NCI-H128 (cell line): ENCODE data around the gene KRTAP12-2.
A peak's percentile ranks its signal among the peaks of the same experiment; 100 is the strongest.
"Not testable (repeated sequence)": the region's sequence is repeated elsewhere in the genome, so short reads cannot be mapped to it uniquely, and the experiment has no call there.

Experiments
- DNase-seq: peaks from one replicate; lab custom pipeline; 2025; ENCODE audit not compliant: unreplicated experiment; lab: John Stamatoyannopoulos, UW

The KRTAP12-2 gene

GRCh38 chr21:44702973-44703730, 36.4 kb upstream of the KRTAP12-2 start:
- DNase-seq, result no peak

DNA sequence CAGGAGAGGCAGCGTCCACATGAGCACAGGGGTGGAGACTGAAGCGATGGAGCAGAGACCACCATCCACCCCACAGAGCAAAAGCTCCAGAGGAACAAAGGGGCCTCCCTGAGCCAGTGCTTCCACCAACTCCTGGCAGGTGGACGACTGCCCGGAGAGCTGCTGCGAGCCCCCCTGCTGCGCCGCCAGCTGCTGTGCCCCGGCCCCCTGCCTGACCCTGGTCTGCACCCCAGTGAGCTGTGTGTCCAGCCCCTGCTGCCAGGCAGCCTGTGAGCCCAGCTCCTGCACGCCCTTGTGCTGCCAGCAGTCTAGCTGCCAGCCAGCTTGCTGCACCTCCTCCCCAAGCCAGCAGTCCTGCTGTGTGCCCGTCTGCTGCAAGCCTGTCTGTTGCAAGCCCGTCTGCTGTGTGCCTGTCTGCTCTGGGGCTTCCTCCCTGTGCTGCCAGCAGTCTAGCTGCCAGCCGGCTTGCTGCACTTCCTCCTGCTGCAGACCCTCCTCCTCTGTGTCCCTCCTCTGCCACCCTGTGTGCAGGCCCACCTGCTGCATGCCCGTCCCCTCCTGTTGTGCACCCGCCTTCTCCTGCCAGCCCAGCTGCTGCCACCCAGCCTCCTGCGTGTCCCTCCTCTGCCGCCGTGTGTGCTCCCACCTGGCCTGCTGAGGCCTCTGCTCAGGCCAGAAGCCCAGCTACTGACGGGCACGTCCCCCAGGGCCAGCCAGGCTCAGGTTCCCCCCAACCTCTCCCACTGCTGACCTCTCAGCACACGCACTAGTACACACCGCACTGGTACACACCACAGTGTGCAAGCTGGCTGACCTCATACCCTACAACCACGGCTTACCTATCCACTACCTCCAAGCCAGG, 35.6 kb upstream of the KRTAP12-2 start:
- DNase-seq, result no peak

DNA sequence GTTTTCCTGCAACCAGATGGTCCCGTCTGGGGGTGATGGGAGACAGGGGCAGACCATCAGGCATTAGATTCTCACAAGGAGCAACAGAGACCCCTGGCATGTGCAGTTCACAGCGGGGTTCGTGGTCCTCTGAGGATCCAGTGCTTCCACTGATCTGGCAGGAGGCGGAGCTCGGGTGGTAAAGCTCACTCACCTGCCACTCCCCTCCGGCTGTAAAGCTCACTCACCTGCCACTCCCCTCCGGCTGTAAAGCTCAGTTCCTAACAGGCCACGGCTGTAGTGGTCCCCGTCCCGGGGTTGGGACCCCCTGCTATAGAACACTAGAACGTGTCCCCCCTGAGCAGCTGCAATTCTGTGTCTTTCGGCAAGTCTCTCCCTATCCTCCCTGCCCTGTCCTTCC, 34.8 kb upstream of the KRTAP12-2 start:
- no peak for DNase-seq

- no peak for DNase-seq
Measured at GRCh38 chr21:44701023-44701400, 34.3 kb upstream of the KRTAP12-2 start.

DNA sequence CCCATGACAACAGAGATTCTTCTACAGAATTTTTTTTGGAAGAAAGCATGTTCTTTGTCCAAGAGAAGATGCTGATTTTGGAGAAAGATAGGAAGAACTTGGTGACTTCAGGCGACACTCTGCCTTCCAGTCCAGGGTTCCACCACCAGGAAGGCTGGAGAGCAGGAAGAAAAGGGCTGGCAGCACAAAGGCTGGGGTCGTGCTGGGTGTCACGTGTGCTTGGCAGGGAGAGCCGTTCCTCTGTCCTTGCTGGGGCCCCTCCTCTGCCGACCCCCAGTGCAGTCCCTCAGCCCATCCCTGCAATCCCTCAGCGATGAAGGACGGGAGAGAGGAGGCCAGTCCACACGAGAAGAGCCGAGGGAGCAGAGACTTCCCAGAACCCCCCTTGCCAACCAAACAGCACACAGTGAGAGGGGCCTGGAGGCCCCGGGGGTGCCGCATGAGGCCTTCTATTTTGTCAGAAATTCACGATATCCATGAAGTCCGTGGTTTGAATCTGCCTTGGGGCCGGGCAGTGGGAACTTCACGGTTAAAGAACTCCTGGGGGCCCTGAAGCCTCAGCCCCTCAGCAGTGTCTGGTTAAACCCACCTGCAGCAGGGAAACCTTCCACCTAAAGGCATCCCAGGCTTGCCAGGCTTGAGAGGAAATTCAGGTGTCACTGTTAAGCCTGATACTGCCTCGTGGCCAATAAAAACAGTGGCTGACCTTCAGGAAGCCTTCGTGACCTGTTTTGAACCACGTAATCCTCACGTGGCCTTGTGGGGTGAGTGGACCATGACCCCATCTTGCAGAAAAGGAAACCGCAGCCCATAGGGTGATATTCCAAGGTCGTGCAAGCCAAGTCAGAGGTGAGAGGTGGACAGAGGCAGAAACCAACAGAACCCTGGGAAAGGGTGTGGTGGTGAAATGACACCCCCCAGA, 33.6 kb upstream of the KRTAP12-2 start:
- no peak for DNase-seq

DNA sequence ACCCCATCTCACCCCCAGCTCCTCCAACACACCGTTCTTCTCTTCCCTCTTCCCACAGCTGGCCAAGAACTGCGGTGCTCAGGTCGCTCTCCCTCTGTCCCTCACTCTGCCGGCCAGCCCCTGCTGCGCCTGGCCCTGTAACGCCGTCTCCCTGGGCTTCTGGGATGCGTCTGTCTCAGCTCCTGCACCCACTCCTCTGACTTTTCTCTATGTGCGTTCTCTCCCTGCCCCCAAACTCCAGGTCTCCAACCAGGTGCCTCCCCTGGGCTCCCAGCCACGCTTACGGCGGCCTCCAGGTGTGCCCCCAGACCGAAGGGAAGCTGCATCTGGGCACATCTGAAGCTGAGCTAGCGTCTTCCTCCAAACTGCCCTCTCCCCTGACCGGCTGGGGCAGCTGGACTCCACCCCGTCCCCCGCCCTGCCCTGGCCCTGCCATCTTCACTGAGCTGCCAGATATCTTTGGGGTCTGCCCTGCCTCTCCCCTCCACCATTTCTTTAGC, 32.8 kb upstream of the KRTAP12-2 start:
- no peak for DNase-seq

DNA sequence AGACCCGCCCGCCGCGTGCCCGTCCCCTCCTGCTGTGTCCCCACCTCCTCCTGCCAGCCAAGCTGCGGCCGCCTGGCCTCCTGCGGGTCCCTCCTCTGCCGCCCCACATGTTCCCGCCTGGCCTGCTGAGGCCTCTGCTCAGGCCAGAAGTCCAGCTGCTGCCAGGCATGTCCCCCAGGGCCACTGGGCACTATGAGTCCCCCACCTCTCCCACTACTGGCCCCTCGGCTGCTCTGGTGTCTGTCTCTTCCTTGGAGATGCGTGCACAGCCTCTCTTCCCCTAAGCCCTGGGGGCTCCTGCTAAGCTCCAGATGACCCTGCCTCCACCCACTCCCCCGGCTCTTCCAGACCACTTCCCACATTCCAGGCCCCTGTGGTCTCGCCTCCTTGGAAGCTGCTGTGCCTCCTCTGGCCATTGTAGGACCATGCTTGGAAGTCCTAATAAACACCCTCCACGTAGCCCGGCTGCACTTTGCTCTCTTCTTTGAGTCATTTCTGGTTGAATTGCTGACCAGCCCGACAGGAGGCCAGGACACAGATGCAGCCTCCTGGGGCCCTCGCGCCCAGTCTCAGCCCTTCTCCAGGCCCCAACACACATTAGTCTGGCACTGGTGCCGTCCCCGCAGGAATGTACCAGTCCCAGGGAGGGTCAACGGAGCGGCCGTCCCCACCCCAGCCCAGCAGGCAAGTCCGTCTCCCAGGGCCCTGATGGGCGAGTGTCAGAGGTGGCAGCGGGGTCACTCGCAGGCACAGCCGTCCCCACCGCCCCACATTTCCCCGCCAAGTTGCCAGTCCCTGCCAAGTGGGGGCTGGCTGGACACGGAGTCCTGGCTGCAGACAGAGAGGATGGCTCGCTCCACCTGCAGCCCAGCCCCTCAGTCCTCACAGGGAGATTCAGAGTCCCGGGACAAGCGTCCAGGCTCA, 31.3 kb upstream of the KRTAP12-2 start:
- DNase-seq, result no peak

- DNase-seq, result not testable (repeated sequence)
Measured at GRCh38 chr21:44697172-44697810, 30.6 kb upstream of the KRTAP12-2 start, which contains the start of gene KRTAP10-12. Gene KRTAP10-12 (plus strand): TSS chr21:44697172. CDS start chr21:44697202, 30 bp downstream.

DNA sequence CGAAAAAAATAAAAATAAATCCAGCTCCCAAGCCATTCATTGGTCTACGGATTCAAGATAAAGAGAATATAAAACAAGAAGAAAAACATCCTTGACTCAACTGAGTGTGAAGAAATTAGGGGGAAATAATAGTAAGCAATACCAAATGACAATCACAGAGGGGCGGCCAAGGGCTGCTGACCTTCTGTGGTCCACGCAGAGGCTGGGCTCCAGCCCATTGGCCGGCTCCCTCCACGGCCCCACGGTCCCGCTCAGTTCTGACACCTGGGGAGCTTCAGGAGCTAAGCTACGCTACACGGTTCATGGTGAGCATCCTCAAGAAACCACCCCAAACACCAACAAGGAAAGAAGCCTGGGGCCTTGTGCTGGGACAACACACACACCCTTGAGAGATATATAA, 29.8 kb upstream of the KRTAP12-2 start:
- no peak for DNase-seq

DNA sequence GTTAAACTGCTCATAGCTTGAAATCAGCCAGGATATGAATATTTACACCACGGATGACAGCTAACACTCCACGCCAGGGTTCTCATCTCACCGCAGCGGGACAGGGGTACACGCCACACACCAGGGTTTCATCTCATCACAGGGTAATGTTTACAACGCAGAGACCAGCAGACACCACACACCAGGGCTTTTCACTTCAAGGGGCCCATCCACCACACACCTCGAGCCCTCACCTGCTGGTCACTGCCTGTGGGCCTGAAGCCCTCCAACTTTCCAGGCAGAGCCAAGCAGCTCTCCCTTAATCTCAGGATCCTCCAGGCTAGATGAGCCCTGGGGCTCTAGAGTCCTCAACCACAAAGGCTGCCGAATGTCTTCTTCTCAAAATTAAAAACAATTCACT, 28.9 kb upstream of the KRTAP12-2 start:
- no peak for DNase-seq

GRCh38 chr21:44695184-44695583, 28.5 kb upstream of the KRTAP12-2 start:
- no peak for DNase-seq

- DNase-seq, result no peak
Measured at GRCh38 chr21:44694776-44695175, 28.0 kb upstream of the KRTAP12-2 start.

GRCh38 chr21:44692798-44693512, 26.2 kb upstream of the KRTAP12-2 start:
- no peak for DNase-seq

DNA sequence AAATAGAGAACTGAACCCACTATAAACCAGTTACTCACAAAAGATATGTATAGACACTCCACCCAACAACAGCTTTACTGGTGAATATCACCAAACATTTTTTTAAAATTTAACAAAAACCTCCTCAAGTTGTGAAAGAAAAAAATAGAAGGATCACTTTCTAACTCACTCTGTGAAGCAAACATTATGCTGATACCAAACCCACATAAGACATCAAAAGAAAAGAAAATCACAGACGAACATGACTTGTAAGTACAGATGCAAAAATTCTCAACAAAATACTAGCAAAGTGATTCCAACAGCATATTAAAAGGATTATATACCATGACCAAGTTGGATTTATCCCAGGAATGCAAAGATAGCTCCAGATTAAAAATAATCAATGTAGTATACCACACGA, 25.0 kb upstream of the KRTAP12-2 start:
- no peak for DNase-seq

GRCh38 chr21:44689740-44690139, 23.0 kb upstream of the KRTAP12-2 start:
- not testable (repeated sequence) for DNase-seq

DNA sequence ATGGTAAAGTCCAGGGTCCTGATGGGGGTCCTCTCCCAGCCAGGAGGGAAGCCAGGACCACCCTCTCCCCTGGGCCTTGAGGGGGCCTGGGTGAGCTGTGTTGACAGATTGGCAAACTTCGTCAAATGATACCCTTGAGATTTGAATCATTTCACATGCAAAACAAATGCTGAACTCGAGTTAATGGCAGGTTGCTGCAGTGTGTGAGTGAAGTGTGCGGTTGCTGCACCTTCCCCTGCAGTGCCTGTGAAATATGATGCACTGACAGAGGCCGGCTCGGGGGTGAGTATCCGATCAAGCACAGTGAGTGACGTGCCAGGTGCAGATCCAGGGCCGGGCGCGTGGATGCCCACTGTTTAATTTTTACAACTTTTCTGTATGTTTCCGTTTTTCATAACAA, 20.9 kb upstream of the KRTAP12-2 start:
- peak; percentile 34 for DNase-seq

DNA sequence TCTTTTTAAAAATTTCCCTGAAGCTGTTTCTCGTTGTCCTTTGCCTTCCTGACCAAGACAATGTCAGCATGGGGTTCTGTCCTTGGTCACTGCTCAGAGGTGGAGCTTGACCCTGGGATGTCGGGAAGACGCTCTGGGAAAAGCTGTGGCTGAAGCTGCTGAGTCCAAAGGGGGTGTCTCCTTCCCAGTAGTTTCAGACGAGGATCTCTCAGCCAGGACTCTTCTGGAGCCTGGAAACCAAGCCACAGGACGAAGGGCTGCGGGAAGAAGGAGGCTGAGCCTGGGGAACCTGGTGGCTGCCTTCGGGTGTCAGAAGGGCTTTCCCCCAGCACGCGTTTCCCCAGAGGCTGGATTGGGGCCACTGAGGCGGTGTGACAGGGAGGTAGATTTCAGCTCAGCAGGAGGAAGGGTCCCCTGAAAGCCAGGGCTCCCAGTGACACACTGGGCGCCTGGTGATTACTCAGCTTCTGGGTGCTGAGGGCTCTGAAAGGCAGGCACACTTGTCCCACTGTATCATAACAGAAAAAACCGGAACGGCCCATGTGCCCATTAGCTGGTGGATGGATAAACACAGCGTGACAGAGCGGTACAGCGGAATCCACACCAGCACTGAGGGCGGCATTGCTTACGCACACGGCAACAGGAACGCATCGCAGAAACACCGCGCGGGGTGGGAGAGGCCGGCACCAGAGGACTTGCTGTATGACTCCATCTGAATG, 20.3 kb upstream of the KRTAP12-2 start:
- DNase-seq, result peak; percentile 5
